VCaP (cell line): ENCODE data around the gene BAIAP2L2.

ENCODE experiments used
- H3K27ac ChIP-seq: fragments of 450-650 bp; 2 replicates; pipeline ENCODE4 v1.5.1; 2017
- TF ChIP-seq, protein P1 (sequence below): fragments of 450-650 bp; conservative IDR thresholded peaks from 2 replicates; pipeline ENCODE4 v1.5.1; 2017; ENCODE audit warnings: mild to moderate bottlenecking, moderate library complexity

BAIAP2L2 gene

DNA sequence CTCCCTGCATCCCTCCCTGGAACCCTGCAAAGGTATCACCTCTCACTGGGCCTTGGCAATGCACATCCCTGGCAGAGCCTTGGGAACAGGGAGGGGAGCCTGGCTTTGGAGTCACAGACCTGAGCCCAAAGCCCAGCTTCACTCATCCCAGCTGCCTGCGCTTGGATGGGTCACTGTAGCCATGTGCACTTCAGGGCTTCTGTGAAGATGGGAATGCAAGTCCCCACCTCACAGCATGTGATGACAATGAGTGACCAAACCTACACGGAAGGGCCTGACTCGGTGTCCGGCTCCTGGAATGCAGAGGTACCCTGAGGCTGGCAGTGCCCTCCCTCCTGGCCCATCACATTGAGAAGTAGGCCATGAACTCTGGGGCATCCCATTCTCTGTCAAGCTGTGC, 22.8 kb upstream of the BAIAP2L2 start:
- H3K27ac ChIP-seq, result no peak overlapping the region
- TF ChIP-seq, protein P1, sequence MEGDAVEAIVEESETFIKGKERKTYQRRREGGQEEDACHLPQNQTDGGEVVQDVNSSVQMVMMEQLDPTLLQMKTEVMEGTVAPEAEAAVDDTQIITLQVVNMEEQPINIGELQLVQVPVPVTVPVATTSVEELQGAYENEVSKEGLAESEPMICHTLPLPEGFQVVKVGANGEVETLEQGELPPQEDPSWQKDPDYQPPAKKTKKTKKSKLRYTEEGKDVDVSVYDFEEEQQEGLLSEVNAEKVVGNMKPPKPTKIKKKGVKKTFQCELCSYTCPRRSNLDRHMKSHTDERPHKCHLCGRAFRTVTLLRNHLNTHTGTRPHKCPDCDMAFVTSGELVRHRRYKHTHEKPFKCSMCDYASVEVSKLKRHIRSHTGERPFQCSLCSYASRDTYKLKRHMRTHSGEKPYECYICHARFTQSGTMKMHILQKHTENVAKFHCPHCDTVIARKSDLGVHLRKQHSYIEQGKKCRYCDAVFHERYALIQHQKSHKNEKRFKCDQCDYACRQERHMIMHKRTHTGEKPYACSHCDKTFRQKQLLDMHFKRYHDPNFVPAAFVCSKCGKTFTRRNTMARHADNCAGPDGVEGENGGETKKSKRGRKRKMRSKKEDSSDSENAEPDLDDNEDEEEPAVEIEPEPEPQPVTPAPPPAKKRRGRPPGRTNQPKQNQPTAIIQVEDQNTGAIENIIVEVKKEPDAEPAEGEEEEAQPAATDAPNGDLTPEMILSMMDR, result no peak

DNA sequence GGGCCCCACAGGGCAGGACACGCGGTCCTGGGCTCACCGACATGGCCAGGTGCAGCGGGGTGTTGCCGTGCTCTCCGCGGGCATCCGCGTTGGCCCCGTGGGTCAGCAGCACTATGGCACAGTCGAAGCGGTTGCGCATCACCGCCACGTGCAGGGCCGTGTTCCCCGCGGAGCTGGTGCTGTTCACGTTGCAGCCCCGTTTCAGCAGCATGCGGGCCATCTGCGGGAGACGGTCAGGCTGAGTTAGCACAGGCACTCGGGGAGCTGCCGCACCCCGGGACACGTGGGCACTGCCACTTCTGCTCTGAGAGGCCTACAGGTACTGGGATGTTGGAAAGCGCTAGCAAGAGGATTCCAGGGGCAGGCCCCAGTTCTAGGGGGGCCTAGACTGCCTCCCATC, 22.3 kb upstream of the BAIAP2L2 start:
- TF ChIP-seq, protein P1, result no peak
- no peak overlapping the region for H3K27ac ChIP-seq

DNA sequence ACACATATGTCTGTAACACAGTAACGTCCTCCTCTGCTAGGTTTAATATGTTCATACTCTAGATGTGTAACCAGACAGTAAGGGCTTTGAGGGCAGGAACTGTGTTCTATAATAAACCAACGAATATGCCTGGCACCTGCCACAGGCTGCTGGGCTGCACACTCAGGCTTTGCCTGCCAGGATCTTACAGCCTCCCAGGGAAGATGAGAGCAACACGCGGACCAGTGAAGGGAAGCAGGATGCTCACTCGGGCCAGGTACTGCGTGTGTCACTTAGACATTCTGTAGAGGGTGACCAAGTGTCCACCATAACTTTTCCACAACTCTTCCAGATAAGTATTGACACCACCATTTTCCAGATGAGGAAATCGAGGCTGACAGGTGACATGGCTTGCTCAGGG, 21.7 kb upstream of the BAIAP2L2 start:
- H3K27ac ChIP-seq, result no peak overlapping the region
- TF ChIP-seq, protein P1, result no peak

DNA sequence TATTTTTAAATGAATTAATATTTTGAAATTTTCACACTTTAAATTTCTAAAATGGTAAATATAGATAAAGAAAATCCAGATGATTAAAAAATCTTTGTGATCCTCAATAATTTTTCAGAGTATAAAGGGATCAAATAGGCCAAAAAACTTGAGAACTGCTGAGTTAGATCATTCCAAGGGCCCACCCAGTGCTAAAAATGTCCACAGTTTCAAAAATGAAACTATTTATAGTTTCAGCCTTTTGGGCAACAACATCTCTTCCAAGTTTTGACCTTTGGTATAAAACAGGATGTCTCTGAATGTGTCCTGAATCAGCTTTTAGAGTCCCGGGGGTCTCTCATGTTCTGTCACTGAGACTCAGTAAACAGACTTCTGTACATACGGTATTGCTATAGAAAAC, 20.9 kb upstream of the BAIAP2L2 start:
- TF ChIP-seq, protein P1, result no peak
- no peak overlapping the region for H3K27ac ChIP-seq

DNA sequence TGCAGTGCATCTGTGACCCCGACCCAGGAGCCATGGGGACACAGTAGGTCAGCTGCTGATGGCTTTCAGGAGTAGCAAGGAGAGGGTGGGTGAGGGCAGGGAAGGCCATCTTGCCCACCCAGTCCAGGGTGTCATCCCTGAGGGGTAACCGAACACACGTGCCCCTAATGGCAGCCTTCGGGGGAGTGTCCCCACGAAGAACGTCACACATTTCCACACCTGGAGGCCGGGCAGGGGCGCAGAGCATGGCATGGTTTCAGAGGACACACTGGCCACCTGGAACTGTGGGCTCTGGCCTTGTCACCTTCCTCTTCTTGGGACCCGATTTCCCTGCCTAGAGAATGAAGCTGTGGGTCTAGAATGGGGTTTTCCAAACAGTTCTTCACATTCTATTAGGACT, 19.4 kb upstream of the BAIAP2L2 start:
- TF ChIP-seq, protein P1, result no peak
- no peak overlapping the region for H3K27ac ChIP-seq

DNA sequence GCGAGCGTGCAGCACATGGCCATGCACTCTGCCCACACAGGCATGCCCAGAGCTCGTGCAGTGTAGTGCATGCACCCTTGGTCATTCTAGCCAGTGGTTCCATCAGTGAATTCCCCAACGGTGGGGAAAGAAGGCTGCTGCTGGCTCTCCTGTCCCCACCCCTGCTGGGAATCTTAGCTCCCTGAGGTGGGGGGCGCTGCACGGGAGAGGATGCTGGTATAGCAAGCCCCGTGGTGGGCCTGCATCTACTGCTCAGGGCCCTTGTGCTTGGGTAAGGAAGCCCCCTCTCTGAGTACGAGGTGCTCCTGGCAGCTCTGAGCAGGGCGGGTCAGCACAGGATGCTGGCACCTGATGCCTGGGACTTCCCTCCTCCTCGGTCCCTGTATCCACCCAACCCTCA, 18.5 kb upstream of the BAIAP2L2 start:
- no peak overlapping the region for H3K27ac ChIP-seq
- TF ChIP-seq, protein P1, result no peak

DNA sequence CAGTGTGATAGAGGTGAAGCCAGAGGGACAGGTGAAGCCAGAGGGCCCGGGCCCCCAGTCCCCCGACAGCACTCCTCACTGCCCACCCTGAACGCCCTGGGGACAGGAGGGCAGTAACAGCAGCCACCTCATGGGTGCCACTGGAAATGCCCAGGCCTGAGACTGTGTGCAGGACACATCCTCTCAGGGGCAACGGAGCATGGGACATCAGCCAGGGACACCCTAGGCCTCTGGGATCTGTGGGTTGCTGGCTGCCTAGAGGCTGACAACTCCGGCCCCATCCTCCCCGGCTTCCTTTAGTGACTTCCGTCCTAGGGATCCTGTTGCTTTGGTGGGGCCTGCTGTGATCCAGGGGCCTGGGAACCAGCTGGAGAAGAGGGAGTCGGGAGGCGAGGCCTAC, 17.4 kb upstream of the BAIAP2L2 start:
- TF ChIP-seq, protein P1, result no peak
- H3K27ac ChIP-seq, result no peak overlapping the region
